Suppressor macrophage treated with lipopolysaccharide for 1 hour (primary cell): Measurements from ENCODE around the gene MTHFD1.

Source experiments
- DNase-seq, 3 donors: peaks; one replicate each; pipeline ENCODE4 v3.0.0-alpha.2; 2020 to 2022

The MTHFD1 gene

GRCh38 chr14:64447876-64448670 is 59.9 kb downstream of the MTHFD1 start:
- no peak for DNase-seq

- DNase-seq = no peak
These were observed 62.1 kb downstream of the MTHFD1 start for GRCh38 chr14:64450255-64450654.

GRCh38 chr14:64454671-64455070 is 66.5 kb downstream of the MTHFD1 start:
- DNase-seq = no peak

GRCh38 chr14:64459405-64460136 is 71.4 kb downstream of the MTHFD1 start:
- DNase-seq = no peak

GRCh38 chr14:64461221-64461620 is 73.1 kb downstream of the MTHFD1 start:
- DNase-seq = no peak

- no peak for DNase-seq
These were observed 75.0 kb downstream of the MTHFD1 start for GRCh38 chr14:64463195-64463594.

GRCh38 chr14:64463873-64464272 is 75.7 kb downstream of the MTHFD1 start:
- DNase-seq = no peak

GRCh38 chr14:64464651-64465050 is 76.5 kb downstream of the MTHFD1 start:
- no peak for DNase-seq

- peak in 2 of 3 donors; percentile 12 to 48 for DNase-seq
These were observed 77.2 kb downstream of the MTHFD1 start, which contains the start of gene AKAP5 for GRCh38 chr14:64465191-64465822. AKAP5 (plus strand) TSS chr14:64465499; CDS start chr14:64468395, 2,896 bp downstream.

GRCh38 chr14:64465831-64466554 is 77.8 kb downstream of the MTHFD1 start:
- DNase-seq = peak; percentile 12 to 27 (median 17)

GRCh38 chr14:64467101-64467500 is 78.9 kb downstream of the MTHFD1 start:
- peak; percentile 10 to 43 (median 41) for DNase-seq

GRCh38 chr14:64467566-64467965 is 79.4 kb downstream of the MTHFD1 start:
- DNase-seq = no peak

GRCh38 chr14:64468451-64468850 is 80.3 kb downstream of the MTHFD1 start:
- DNase-seq = no peak

- DNase-seq = no peak
These were observed 85.9 kb downstream of the MTHFD1 start for GRCh38 chr14:64474041-64474440.

- DNase-seq = no peak
These were observed 86.5 kb downstream of the MTHFD1 start for GRCh38 chr14:64474698-64475097.

GRCh38 chr14:64475585-64476273 is 87.6 kb downstream of the MTHFD1 start:
- no peak for DNase-seq

GRCh38 chr14:64476438-64476837 is 88.3 kb downstream of the MTHFD1 start:
- no peak for DNase-seq

- peak; percentile 45 to 66 (median 53) for DNase-seq
These were observed 90.6 kb downstream of the MTHFD1 start for GRCh38 chr14:64478634-64479250.

GRCh38 chr14:64488590-64489099 is 100.5 kb downstream of the MTHFD1 start:
- no peak for DNase-seq

GRCh38 chr14:64491637-64492036 is 103.5 kb downstream of the MTHFD1 start:
- no peak for DNase-seq

- DNase-seq = no peak
These were observed 105.3 kb downstream of the MTHFD1 start for GRCh38 chr14:64493455-64493854.

- DNase-seq = no peak
These were observed 107.1 kb downstream of the MTHFD1 start for GRCh38 chr14:64495252-64495651.
